GM19351 (cell line): ENCODE results near the gene MAGI2.
A peak's percentile ranks its signal among the peaks of the same experiment; 100 is the strongest.

ENCODE experiments used
- ATAC-seq: cut with Tn5 transposase; IDR thresholded peaks from one replicate; pipeline ENCODE4 v1.9.1; 2021; ENCODE audit warnings: mild to moderate bottlenecking, moderate library complexity; ENCODE audit not compliant: unreplicated experiment

Gene MAGI2

GRCh38 chr7:78080811-78081210 is 1372.7 kb downstream of the MAGI2 start:
- no peak for ATAC-seq

- no peak for ATAC-seq
Observed at GRCh38 chr7:78080241-78080640, 1373.2 kb downstream of the MAGI2 start.

GRCh38 chr7:78074713-78075112 is 1378.8 kb downstream of the MAGI2 start:
- no peak for ATAC-seq

GRCh38 chr7:78073609-78074382 is 1379.7 kb downstream of the MAGI2 start:
- no peak for ATAC-seq

GRCh38 chr7:78072201-78072590 is 1381.3 kb downstream of the MAGI2 start:
- ATAC-seq, result no peak

GRCh38 chr7:78071491-78072200 is 1381.8 kb downstream of the MAGI2 start:
- ATAC-seq, result no peak

- no peak for ATAC-seq
Observed at GRCh38 chr7:78066599-78066998, 1386.9 kb downstream of the MAGI2 start.

- no peak for ATAC-seq
Observed at GRCh38 chr7:78063758-78064157, 1389.7 kb downstream of the MAGI2 start.

- no peak for ATAC-seq
Observed at GRCh38 chr7:78062214-78062613, 1391.3 kb downstream of the MAGI2 start.

GRCh38 chr7:78057571-78057970 is 1395.9 kb downstream of the MAGI2 start:
- no peak for ATAC-seq

- no peak for ATAC-seq
Observed at GRCh38 chr7:78055599-78055998, 1397.9 kb downstream of the MAGI2 start.

GRCh38 chr7:78055001-78055573 is 1398.4 kb downstream of the MAGI2 start:
- ATAC-seq, result no peak

- no peak for ATAC-seq
Observed at GRCh38 chr7:78052112-78052511, 1401.4 kb downstream of the MAGI2 start.

- ATAC-seq, result no peak
Observed at GRCh38 chr7:78047800-78048199, 1405.7 kb downstream of the MAGI2 start.

- no peak for ATAC-seq
Observed at GRCh38 chr7:78043159-78043558, 1410.3 kb downstream of the MAGI2 start.

GRCh38 chr7:78041423-78041822 is 1412.0 kb downstream of the MAGI2 start:
- ATAC-seq, result no peak

- ATAC-seq, result peak; percentile 93
Observed at GRCh38 chr7:78039790-78040776, 1413.4 kb downstream of the MAGI2 start.

- ATAC-seq, result no peak
Observed at GRCh38 chr7:78038465-78039080, 1414.9 kb downstream of the MAGI2 start.

- no peak for ATAC-seq
Observed at GRCh38 chr7:78037603-78038002, 1415.9 kb downstream of the MAGI2 start.

GRCh38 chr7:78033410-78033809 is 1420.1 kb downstream of the MAGI2 start:
- no peak for ATAC-seq
